Cardiac septum (tissue), 1 donor: ENCODE data around the gene PDE3B. TPM values are rescaled to one million over a fixed set of nuclear protein-coding genes. Genes with fewer than 3 reads are reported as not detected.
"Not testable (repeated sequence)": the region's sequence is repeated elsewhere in the genome, so short reads cannot be mapped to it uniquely, and the experiment has no call there.

Source experiments
- DNase-seq: peaks from one replicate; pipeline ENCODE4 v3.0.0-alpha.2; 2020; ENCODE audit warnings: low spot score
- intact Hi-C: fragments of 100-400 bp; cut with DNase I; formaldehyde crosslinking; loops from one replicate; pipeline ENCODE4 v1.14.0; 2022
- total RNA-seq: library from RNA; stranded (reverse); fragmentation: NEBNext Ultra II Directional; extraction: Animal tissue kit (Norgen Biotek cat#: 25700); gene quantifications from one replicate; pipeline ENCODE4 v1.2.1, GENCODE V29; 2021
- donor health status: DM: no; HTN: no; CAD: no.

PDE3B gene
- total RNA-seq, 1 donor from 2014 or later = 8.7 TPM

DNA sequence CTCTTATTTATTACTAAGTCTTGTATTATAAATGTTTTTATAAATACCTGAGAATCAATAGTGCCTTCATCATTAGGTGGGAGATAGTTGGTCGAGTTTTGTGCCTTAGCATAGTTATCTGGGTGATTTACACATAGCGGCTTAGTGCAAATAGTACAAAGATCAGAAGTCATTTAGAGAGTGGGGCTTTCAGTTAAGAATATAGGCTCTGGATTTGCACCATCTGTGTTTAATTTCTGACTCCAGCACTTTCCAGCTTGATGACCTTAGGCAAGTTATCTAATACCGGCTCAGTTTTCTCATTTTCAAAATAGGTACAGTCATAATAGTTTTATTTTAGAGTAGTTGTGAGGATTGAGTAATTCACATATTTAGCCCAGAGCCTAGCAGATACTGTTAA lies 26.4 kb downstream of the PDE3B start:
- intact Hi-C loops = no loop called here
- DNase-seq = no peak

DNA sequence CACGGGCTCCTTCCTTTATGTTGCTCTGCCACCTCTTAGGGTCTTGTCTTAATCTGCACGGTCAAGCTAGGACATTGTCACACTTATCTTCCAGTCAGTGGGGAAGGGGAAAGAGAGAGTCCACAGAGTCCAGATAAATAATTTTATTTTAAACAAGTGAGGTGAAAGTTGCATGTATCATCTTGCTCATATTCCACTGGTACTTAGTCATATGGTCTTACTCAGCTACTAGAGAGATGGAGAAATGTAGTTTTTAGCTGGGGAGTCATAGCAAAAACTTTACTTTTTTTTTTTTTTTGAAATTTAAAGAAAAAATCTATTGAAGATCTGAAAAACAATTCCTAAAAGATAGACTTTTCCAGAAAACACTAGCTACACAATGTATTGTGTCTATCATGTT lies 29.0 kb downstream of the PDE3B start:
- intact Hi-C loops = no loop called here
- DNase-seq = no peak

DNA sequence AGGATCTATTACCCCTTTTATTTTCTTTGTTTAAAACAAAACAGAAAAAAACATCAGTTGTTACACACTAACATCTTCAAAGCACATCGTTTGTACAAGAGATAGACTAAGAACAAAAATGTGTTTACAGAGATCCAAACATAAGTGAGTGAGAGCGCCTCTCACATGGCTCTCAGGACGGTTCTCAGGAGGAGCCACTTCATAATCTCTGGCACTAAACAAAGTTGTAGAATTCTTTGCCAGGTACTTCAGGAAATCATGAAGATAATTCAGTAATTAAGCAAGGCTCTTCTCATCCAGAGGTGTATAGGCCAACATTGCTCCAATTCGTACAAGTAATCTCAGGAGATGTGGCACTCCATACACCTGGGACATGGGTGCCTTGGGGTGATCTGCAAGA lies 29.8 kb downstream of the PDE3B start:
- DNase-seq = no peak
- intact Hi-C loops = no loop called here

DNA sequence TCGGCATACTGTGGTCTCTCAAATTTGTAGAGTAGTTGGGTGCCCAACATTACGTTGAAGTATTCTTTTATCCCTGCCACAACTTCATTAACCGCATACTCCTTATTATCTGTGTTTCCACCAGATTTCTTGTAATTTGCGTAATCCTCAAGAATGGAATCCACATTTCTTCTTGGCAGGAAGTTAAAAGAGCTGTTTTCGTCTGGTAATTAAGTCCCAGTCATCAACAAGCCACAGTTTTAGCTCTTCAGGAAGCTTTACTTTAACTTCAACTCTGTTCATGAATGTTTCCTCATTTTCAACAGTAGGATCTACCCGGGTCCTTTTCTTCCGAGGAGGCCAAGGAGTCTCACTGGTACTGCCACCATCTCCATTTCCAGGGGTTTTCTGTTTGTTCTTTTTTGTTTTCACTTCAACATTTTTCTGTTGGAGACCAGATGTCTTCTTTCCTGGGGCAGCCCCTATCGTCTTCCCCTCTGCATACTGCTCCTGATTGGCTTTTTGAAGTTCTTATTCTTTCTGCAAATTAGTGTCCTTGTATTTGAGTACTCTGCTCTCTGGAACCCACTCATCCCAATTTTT lies 30.3 kb downstream of the PDE3B start:
- intact Hi-C loops = no loop called here
- no peak for DNase-seq

DNA sequence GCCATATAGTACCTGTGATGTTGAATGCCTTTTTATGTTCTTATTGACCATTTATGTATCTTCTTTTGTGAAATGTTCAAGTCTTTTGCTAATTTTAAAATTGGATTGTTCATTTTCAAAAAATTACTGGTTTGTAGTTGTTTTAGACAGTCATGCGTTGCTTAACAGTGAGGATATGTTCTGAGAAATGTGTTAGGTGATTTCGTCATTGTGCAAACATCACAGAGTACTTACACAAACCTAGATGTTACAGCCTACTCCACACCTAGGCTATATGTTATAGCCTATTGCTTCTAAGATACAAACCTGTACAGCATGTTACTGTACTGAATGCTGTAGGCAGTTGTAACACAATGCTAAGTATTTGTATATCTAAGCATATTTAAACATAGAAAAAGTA lies 32.5 kb downstream of the PDE3B start:
- DNase-seq = no peak

DNA sequence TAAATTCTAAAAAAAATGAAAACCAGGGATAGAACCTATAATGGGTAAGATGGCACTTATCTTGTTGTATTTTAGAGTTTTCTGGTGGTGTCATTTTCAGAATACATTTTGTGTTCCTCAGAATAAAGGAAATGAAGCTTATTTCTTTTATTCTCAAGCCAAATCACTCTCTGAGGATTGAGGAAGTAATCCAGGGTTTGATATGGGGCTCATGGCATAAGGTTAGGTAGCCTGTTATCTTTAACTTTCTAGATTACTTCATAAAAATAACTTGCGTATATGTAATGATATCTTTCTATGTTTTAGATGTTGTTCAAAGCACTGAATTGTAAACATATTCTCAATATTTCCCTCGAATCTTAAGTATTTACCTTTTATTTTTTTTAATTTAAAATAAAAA lies 33.5 kb downstream of the PDE3B start:
- no peak for DNase-seq
- intact Hi-C loops = no loop called here

More for the DNA sequence above, 32.5 kb downstream of the PDE3B start:
- intact Hi-C loops = no loop called here

DNA sequence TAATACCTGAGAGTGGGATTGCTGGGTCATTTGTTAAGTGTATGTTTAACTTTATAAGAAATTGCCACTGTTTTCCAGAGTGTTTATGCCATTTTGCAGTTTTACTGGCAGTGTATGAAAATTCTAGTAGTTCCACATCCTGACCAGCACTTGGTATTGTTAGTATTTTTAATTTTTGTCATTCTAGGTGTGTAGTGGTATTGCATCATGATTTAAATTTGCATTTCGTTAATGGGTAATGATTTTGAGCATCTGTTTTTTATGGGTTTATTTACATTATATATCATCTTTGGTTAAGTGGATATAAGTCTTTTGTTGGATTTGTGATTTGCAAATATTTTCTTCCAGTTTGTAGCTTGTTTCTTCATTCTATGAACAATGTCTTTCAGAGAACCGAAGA lies 34.7 kb downstream of the PDE3B start:
- no peak for DNase-seq
- intact Hi-C loops = no loop called here

DNA sequence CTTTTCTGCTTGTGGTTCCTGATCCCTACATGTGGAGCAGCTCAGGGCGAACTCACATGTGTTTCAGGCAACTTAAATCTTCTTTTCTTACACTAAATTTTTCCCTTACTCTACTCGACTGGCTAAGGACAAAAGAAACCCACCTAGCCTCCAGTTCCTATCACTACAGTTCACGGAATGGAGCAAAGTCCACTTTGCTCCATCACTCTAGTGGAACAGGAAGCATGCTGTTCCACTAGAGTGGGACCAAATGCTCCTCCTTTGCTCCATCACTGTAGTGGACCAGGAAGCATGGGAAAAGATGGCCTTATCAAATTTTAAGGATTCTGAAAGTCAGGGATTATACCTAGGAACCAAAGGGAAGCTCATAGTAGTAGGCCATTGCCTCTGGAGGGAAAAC lies 36.1 kb downstream of the PDE3B start:
- no peak for DNase-seq
- intact Hi-C loops = no loop called here

DNA sequence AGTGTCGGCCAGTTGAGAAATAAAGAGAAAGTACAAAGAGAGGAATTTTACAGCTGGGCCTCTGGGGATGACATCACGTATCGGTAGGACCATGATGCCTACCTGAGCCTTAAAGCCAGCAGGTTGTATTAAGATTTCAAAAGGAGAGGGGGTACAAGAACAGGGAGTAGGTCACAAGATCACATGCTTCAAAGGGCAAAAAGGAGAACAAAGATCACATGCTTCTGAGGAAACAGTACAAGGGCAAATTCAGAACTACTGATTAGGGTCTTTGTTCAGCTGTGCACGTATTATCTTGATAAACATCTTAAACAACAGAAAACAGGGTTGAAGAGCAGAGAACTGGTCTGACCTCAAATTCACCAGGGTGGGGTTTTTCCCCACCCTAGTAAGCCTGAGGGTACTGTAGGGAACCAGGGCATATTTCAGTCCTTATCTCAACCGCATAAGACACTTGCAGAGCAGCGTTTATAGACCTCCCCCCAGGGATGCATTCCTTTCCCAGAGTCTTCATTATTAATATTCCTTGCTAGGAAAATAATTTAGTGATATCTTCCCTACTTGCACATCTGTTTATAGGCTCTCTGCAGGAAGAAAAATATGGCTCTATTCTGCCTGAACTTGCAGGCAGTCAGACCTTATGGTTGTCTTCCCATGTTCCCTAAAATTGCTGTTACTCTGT lies 40.8 kb downstream of the PDE3B start:
- DNase-seq, intact Hi-C loops: not testable (repeated sequence)

DNA sequence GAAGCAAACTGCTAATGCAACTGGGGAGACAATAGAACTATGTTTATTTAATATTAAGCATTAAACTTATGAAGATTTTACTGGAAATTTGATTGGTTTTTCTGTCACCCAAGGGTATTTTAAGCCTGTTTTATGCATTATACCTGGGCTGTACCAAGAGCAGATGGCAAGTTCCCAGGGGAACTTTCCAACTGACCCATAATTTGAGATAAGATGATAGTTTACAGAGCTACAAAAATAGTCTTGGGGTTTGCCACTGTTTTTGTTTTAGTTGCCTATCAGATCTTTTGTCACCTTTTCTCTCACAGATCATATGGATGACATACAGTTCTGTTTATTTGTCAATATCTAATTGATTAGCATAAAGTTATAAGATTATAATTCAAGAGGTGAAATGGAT lies 43.9 kb downstream of the PDE3B start:
- DNase-seq = no peak
- intact Hi-C loops = no loop called here

DNA sequence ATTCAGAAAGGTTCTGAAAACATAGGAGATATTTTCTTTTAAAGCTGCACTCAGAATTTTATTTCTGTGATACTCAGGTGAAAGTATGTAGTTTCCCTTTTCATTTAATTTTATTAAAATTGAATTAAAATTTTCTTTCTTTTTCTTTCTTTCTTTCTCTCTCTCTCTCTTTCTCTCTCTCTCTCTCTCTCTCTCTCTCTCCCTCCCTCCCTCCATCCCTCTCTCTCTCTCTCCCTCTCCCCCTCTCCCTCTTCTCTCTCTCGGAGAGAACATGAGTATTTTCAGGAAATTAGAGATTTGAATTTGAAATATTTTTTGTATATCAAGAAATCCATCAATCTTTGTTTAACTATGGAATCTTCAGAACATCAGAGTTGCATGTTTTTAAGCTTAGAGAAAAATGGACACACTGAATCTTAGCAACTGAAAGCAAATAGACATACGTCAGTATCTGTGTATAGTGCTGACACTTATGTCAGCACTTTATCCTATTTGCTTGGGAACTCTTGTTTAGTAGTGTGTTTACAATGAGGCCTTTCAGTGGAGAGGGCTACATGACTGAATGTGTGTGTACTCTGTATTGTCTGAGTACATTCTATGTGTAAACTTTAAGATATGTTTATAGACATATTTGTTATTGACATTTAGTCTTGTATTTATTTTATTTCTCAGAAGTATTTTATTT lies 44.5 kb downstream of the PDE3B start:
- no peak for DNase-seq
- intact Hi-C loops = no loop called here

DNA sequence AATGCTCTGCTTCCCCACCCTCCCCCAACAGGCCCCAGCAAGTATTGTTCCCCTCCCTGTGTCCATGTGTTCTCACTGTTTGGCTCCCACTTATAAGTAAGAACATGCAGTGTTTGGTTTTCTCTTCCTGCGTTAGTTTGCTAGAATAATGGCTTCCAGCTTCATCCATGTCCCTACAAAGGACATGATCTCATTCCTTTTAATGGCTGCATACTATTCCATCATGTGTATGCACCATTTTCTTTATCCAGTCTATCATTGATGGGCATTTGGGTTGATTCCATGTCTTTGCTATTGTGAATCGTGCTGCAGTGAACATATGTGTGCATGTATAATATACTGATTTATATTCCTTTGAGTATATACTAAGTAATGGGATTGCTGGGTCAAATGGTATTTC lies 52.1 kb downstream of the PDE3B start:
- intact Hi-C loops, DNase-seq: not testable (repeated sequence)

DNA sequence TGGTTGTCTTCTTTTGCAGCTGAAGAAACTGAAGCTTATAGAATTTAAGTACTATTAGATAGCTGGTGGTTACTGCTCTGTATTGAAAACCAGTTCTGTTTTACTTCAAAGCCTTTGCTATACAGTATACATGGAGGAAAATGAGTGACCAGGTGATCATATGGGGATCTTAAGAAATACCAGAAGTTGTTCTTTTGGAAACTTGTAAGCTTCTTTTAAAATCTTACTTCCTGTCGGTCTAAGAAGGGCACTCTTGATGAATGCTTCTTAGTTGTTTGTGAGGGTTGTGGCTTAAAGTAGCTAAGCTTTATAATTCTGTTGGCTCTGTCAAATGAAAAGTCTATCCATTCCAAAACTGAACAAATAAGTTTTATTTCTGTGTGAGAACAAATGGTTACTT lies 55.2 kb downstream of the PDE3B start:
- DNase-seq = no peak
- intact Hi-C loops = no loop called here

DNA sequence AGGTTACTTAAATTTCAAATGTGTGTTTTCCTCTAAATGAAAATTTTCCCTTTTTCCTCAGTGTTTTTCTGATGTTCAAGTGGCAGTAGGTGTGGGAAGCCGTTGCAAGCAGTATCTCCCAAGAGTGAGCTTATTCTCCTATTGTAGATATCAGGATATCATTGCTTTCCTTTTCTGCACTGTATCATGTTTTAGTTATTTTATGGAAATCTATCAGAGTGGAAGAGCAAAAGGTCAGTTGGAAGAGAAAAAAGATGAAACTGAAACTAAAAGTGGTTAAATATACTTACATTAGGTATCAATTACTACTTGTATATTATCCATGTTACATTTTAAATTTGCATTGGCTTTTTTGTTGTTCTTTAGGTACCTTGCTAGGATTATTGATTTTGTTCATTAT lies 57.0 kb downstream of the PDE3B start:
- no peak for DNase-seq
- intact Hi-C loops = no loop called here

DNA sequence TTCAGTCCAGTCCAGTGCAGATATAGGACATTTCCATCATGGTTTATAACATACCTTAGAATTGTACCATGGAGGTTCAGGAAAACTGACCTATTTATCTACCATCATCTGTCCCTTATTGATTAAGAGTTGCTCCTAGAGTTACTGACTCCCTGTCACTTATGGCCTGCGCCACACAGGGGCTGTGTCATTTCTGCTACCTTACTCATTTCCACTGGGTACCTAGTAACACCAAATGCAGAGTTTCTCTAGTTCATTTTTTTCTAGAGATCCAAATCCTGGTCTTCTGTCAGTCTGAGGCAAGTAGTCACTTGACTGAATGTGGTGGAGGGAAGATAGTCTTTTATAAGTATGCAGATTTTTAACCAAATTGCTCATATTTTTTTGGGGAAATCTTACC lies 59.2 kb downstream of the PDE3B start:
- DNase-seq = no peak
- intact Hi-C loops = no loop called here

DNA sequence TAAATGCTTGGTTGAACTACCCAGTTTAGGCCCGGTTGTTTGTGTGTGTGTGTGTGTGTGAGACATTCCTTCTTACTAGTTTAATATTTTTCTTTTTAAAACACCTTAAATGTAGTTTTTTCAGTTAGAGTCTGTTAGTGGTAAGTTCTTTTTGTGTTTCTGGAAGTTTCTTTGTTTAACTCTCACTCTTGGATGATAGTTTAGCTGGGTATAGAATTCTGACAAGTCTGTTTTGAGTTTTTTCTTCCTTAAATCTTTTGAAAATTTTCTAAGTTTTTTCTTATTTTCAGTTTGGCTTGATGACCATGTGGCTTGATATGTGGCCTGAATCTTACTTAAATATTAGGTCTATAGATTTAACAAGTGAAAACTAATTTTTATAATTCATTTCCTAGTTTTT lies 60.1 kb downstream of the PDE3B start:
- no peak for DNase-seq
- intact Hi-C loops = no loop called here

DNA sequence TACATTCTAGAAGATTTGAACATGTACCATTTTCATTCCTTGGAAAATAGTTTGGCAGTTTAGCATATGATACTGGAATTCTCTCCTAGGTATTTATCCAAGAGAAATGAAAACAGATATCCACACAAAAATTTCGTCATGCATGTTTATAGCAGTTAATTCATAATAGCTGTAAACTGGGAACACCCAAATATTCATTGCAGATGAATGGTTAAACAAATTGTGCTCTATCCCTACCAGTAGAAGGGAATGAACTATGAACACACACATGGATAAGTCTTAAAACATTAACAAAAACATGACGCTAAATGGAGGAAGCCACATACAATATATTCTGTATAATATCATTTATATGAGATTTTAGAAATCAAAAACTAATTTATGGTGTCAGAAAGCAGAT lies 61.5 kb downstream of the PDE3B start:
- DNase-seq = no peak
- intact Hi-C loops = no loop called here

DNA sequence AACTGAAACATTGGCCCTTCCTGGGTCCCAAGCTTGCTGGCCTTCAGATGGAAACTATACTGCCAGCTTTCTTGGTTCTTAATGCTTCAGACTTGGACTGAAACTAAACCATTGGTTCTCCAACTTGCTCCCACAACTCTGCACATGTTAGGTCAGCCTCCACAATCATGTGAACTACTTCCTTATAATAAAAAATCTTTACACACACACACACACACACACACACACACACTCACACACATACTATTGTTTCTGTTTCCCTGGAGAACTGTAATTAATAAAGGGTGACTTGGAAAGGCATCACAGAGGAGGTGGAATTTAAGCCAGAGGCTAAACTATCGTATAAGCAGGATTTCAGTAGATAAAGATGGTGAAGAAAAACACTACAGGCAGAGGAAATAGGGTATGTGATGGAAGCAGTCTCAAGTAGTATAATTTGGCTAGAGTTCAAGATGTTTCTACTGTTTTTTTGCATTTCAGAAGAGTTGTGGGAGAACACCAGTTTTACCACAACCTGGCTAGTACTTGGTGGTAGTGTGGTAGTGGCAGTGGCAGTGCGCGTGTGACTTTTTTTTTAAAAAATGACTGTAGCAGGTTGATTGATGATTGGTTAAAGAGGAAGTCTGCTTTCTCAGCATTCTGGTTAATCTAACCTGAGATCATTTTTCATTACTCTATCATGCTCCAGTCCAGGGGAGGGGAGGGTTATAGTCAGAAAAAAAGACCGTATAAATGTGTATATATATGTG lies 70.1 kb downstream of the PDE3B start:
- intact Hi-C loops = no loop called here
- no peak for DNase-seq

DNA sequence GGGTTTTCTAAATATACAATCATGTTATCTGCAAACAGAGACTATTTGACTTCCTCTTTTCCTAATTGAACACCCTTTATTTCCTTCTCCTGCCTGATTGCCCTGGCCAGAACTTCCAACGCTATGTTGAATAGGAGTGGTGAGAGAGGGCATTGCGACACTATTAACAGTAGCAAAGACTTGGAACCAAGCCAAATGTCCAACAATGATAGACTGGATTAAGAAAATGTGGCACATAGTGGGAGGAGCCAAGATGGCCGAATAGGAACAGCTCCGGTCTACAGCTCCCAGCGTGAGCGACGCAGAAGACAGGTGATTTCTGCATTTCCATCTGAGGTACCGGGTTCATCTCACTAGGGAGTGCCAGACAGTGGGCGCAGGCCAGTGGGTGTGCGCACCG lies 72.1 kb downstream of the PDE3B start:
- intact Hi-C loops, DNase-seq: not testable (repeated sequence)

DNA sequence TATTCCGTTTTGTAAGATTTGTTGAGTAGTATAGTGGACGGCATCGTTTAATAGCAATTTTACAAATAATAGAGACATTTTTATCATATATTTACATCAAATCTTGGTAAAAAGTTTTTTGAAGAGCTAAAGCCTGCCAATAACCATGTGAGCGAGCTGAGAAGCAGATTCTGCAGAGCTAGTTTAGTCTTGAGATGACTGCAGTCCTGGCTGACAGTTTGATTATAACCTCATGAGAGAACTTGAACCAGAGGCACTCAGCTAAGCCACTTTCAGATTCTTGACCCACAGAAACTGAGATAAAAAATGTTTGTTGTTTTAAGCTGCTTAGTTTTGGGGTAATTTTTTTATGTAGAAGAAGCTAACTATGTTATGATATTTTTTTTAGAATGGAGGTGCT lies 78.9 kb downstream of the PDE3B start:
- DNase-seq = no peak
- intact Hi-C loops = no loop called here

DNA sequence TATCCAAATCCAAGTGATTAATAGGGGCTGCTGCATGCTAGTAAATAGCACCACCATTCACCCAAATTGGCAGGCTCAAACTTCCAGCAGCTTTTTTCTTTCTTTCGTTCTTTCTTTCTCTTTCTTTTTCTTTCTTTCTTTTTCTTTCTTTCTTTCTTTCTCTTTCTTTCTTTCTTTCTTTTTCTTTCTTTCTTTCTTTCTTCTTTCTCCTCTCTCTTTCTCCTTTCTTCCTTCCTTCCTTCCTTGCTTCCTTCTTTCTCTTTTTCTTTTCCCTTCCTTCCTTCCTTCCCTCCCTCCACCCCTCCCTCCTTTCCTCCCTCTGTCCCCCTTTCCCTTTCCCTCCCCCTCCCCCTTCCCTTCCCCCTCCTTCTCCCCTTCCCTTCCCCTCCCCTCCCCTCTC lies 81.5 kb downstream of the PDE3B start:
- no peak for DNase-seq
- intact Hi-C loops = no loop called here
